ENCODE data around the gene ZNF132. TPM values are rescaled to one million over a fixed set of nuclear protein-coding genes. Genes with fewer than 3 reads are reported as not detected.
A peak's percentile ranks its signal among the peaks of the same experiment; 100 is the strongest.

Gene ZNF132
- total RNA-seq, 1 experiment from 2014 or later: not detected

DNA sequence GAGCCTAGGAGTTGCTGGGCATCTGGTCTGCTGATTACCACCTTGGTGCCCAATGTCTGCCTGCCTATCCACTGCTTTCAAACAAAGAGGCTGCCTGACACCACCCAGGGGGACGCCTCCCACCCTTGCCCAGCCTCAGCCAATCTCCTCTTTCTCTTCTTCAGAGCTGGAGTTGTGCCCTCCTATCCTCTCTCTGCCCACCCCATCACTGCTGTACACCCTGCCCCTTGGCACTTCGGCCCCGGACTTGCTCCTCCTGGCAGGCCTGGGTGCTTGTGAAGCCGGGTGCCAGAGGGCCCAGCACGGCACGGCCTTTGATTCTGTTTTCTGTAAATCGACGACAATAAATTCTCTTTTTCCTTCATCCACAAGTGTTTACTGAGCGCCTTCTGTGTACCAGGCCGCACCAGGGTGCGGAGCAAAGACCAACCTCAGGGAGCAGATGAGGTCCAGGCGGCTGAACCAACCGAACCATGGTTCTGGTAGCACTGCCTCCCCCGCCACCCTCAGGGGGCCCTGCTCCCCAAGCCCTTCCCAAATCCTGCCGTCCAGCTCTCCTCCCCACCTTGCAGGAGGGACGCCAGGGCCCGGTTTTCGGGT is 39.5 kb downstream of the ZNF132 start:
- peak overlapping the region; percentile 60; the same call in 1 of the 2 replicates for H3K27ac ChIP-seq (ENCODE audit: low read depth, low read length)
- CTCF ChIA-PET: no interaction called here

More for the DNA sequence above, 39.5 kb downstream of the ZNF132 start:
- Histone ChIP-seq H3K79me2 (ENCODE audit: insufficient read depth, low read length) (peaks cover 15% of the 10 kb centered on the region), H3K4me3 (replicated peaks in 1 of 2; ENCODE audit: low read depth in 1 of 2, low read length in 2 of 2) (peak overlapping the region; percentile 45 to 83), H3K9me2 (ENCODE audit: insufficient read depth) (no peaks in the 10 kb centered on the region), H3K9me3 (ENCODE audit: control insufficient read depth in 1 of 2, insufficient read depth in 1 of 2, low read depth in 1 of 2, low read length in 2 of 2) (no peaks in the 10 kb centered on the region), H4K20me1 (ENCODE audit: insufficient read depth) (no peaks in the 10 kb centered on the region), H3K4me1 (ENCODE audit: control insufficient read depth in 1 of 2, insufficient read depth in 2 of 2, low read length in 2 of 2) (peaks cover 16 to 27% of the 10 kb centered on the region in 2 experiments), H2AFZ (ENCODE audit: low read depth, low read length, poor library complexity, severe bottlenecking) (no peak overlapping the region), H3K4me2 (ENCODE audit: low read length) (peak overlapping the region; percentile 97), H3K36me3 (ENCODE audit: control insufficient read depth in 1 of 2, insufficient read depth in 2 of 2, low read length in 2 of 2) (no peaks in the 10 kb centered on the region), H3K9ac (ENCODE audit: low read length) (peak overlapping the region; percentile 55), H3K27me3 (ENCODE audit: insufficient read depth, low read length) (no peaks in the 10 kb centered on the region)
- intact Hi-C loops (cut with micrococcal nuclease): no loop called here
- BruUV-seq (replicated peaks): no TSS peak
- ChIA-PET RAD21 (ENCODE audit: low non-redundant PET in 1 of 2, low total read pairs in 2 of 2, uncharacterized antibody in 2 of 2, unreplicated experiment in 2 of 2) (no interaction called here), POLR2A (no interaction called here)
- ATAC-seq (no peak), DNase-seq (ENCODE audit: low read depth, low spot score) (no peak)
- TF ChIP-seq RAD21 (IDR thresholded peaks at IDR 0.05; ENCODE audit: low read depth) (no peak), ZFX (IDR thresholded peaks at IDR 0.05) (no peak), EGR1 (IDR thresholded peaks at IDR 0.05; ENCODE audit: low read depth) (no peak), POLR2AphosphoS5 (IDR thresholded peaks at IDR 0.05; ENCODE audit: low read depth, low read length) (no peak), SIN3A (IDR thresholded peaks at IDR 0.05; ENCODE audit: low read depth) (no peak), POLR2A (IDR thresholded peaks at IDR 0.05; ENCODE audit: borderline replicate concordance, extremely low read depth, insufficient read depth, insufficient read length) (no peak), CEBPB (IDR thresholded peaks at IDR 0.05; ENCODE audit: low read depth) (no peak), EZH2phosphoT487 (IDR thresholded peaks at IDR 0.05; ENCODE audit: borderline replicate concordance) (no peak), CTCF (IDR thresholded peaks at IDR 0.05 in 2 of 3, conservative IDR thresholded peaks at IDR 0.05 in 1 of 3; ENCODE audit: borderline replicate concordance in 1 of 3, insufficient read depth in 1 of 3, low read depth in 2 of 3, low read length in 2 of 3) (no peak), JUND (IDR thresholded peaks at IDR 0.05) (no peak), REST (IDR thresholded peaks at IDR 0.05; ENCODE audit: low read depth) (no peak), EZH2 (IDR thresholded peaks at IDR 0.05) (no peak), YY1 (IDR thresholded peaks at IDR 0.05; ENCODE audit: extremely low read depth, insufficient replicate concordance, low read depth, low read length) (no peak), SRF (IDR thresholded peaks at IDR 0.05; ENCODE audit: low read depth) (no peak)

Data from HCT116 (cell line).